Endothelial cell of umbilical vein (primary cell): ENCODE data around the gene PCDH8. TPM values are rescaled to one million over a fixed set of nuclear protein-coding genes. Genes with fewer than 3 reads are reported as not detected.

Experiments
- BruUV-seq: library from RNA; stranded (reverse); fragments of 400-500 nt; replicated peaks from 2 replicates; lab custom pipeline; 2021; lab: Mats Ljungman, UMichigan
- CTCF ChIA-PET: fragments of 300-600, 350-600 bp; sonication (Branson Sonifier 250); formaldehyde crosslinking; loops from one replicate; lab custom pipeline; 2021; ENCODE audit warnings: antibody characterized with exemption, inconsistent platforms; lab: Charles Lee
- POLR2A ChIA-PET: fragments of 300-600, 350-600 bp; sonication (Branson Sonifier 250); formaldehyde crosslinking; loops from one replicate; lab custom pipeline; 2021; ENCODE audit warnings: antibody characterized with exemption, inconsistent platforms; lab: Charles Lee
- DNase-seq: peaks from one replicate; pipeline ENCODE4 v3.0.0-alpha.2; 2011; ENCODE audit warnings: low read depth, low spot score
- FAIRE-seq: peaks from 2 replicates; lab custom pipeline; 2011; peaks lifted over from hg19 to GRCh38; lab: Jason Lieb, UNC
- H2AFZ ChIP-seq: 2 replicates; pipeline ENCODE4 v1.6.0; 2012; ENCODE audit warnings: low read depth, low read length, control low read depth, inconsistent platforms
- H3K27ac ChIP-seq: 2 replicates; pipeline ENCODE4 v1.5.1; 2011; ENCODE audit warnings: low read depth, mild to moderate bottlenecking, control low read depth, low read length, moderate library complexity; ENCODE audit not compliant: insufficient read depth
- H3K27me3 ChIP-seq, 2 experiments: 2 replicates each; pipeline versions ENCODE4 v1.6.0 to v1.6.1; 2011; ENCODE audit warnings: low read length in 2 of 2, mixed read lengths in 1 of 2; ENCODE audit not compliant: control insufficient read depth in 2 of 2, insufficient read depth in 2 of 2
- H3K36me3 ChIP-seq, 2 experiments: 2 replicates in 1 of 2; 3 replicates in 1 of 2; pipeline ENCODE4 v1.5.1; 2011; ENCODE audit warnings: low read length in 2 of 2, mild to moderate bottlenecking in 1 of 2, moderate library complexity in 1 of 2; ENCODE audit not compliant: control insufficient read depth in 2 of 2, insufficient read depth in 2 of 2; ENCODE audit errors: extremely low read depth in 1 of 2
- H3K4me1 ChIP-seq: 3 replicates; pipeline ENCODE4 v1.5.1; 2011; ENCODE audit warnings: mild to moderate bottlenecking, low read length; ENCODE audit not compliant: control insufficient read depth, insufficient read depth; ENCODE audit errors: extremely low read depth
- H3K4me2 ChIP-seq: 2 replicates; pipeline ENCODE4 v1.6.1; 2011; ENCODE audit warnings: low read length, control low read depth, mixed read lengths; ENCODE audit not compliant: insufficient read depth
- H3K4me3 ChIP-seq, 3 experiments: fragments of 200-600 bp in 1 of 3; sonication (generic), shearing (Covaris generic) in 1 of 3; replicated peaks in 1 of 3; 2 replicates each; pipeline ENCODE4 v1.5.1; 2011 to 2016; ENCODE audit warnings: control low read depth in 3 of 3, low read length in 3 of 3, mild to moderate bottlenecking in 2 of 3, inconsistent platforms in 1 of 3, low read depth in 1 of 3, moderate library complexity in 1 of 3; ENCODE audit not compliant: insufficient read depth in 1 of 3
- H3K79me2 ChIP-seq: 2 replicates; pipeline ENCODE4 v1.6.0; 2012; ENCODE audit warnings: low read length, inconsistent platforms; ENCODE audit not compliant: control insufficient read depth, insufficient read depth
- H3K9ac ChIP-seq: replicated peaks from 2 replicates; pipeline ENCODE3; 2011; ENCODE audit warnings: low read length, control low read depth; ENCODE audit not compliant: insufficient read depth; ENCODE audit errors: extremely low read depth
- H3K9me1 ChIP-seq: replicated peaks from 3 replicates; pipeline ENCODE4 v1.6.0; 2011; ENCODE audit warnings: mild to moderate bottlenecking, low read length; ENCODE audit not compliant: control insufficient read depth, insufficient read depth; ENCODE audit errors: extremely low read depth
- H3K9me3 ChIP-seq: replicated peaks from 2 replicates; pipeline ENCODE4 v1.5.1; 2012; ENCODE audit warnings: low read length, inconsistent platforms; ENCODE audit not compliant: control insufficient read depth, insufficient read depth
- H4K20me1 ChIP-seq: replicated peaks from 2 replicates; pipeline ENCODE3; 2011; ENCODE audit warnings: mild to moderate bottlenecking, low read length; ENCODE audit not compliant: control insufficient read depth, insufficient read depth; ENCODE audit errors: extremely low read depth
- CTCF ChIP-seq, 2 donors: IDR thresholded peaks; 1 replicate in 1 of 2; 2 replicates in 1 of 2; pipeline ENCODE4 v1.5.1; 2011; ENCODE audit warnings: low read length in 2 of 2, mild to moderate bottlenecking in 2 of 2, moderate library complexity in 2 of 2, control low read depth in 1 of 2, inconsistent platforms in 1 of 2, low read depth in 1 of 2; ENCODE audit not compliant: insufficient read depth in 1 of 2; ENCODE audit errors: extremely low read depth in 1 of 2
- EZH2 ChIP-seq: IDR thresholded peaks from 2 replicates; pipeline ENCODE4 v1.6.1; 2012; ENCODE audit warnings: borderline replicate concordance, low read depth, mild to moderate bottlenecking, moderate library complexity, low read length, inconsistent platforms; ENCODE audit not compliant: severe bottlenecking
- JUN ChIP-seq: IDR thresholded peaks from 2 replicates; pipeline ENCODE4 v1.6.1; 2011; ENCODE audit warnings: borderline replicate concordance, low read depth; ENCODE audit not compliant: insufficient read length, insufficient read depth
- POLR2AphosphoS5 ChIP-seq: IDR thresholded peaks from 2 replicates; pipeline ENCODE4 v1.6.1; 2012; ENCODE audit warnings: low read depth, mild to moderate bottlenecking, control low read depth, low read length, moderate library complexity; ENCODE audit not compliant: insufficient read depth
- dilution Hi-C: fragments of 300-500 bp; cut with MboI; formaldehyde crosslinking; loops from one replicate; pipeline ENCODE4 v1.15.0; 2019; ENCODE audit warnings: low sequenced_read_pairs; ENCODE audit not compliant: extremely low pct_ligation_motif_present
- intact Hi-C: fragments of 100-400 bp; cut with micrococcal nuclease; formaldehyde crosslinking; loops from one replicate; pipeline ENCODE4 v1.10.0; 2022
- polyA plus RNA-seq, 4 experiments: library from polyadenylated mRNA; depleted of rRNA in 3 of 4; stranded (reverse) in 3 of 4; unstranded in 1 of 4; fragments of >200 nt; gene quantifications; 2 replicates each; pipeline versions ENCODE4 v1.2.1 to v1.2.3, GENCODE V29; 2011 to 2012; ENCODE audit warnings: missing spikeins in 1 of 4
- total RNA-seq: library from RNA; stranded (reverse); gene quantifications from 2 replicates; pipeline ENCODE4 v1.2.3, GENCODE V29; 2021
- TF ChIP-seq, protein P1 (sequence below): IDR thresholded peaks from 2 replicates; pipeline ENCODE4 v1.6.1; 2011; ENCODE audit not compliant: insufficient read depth, insufficient read length

The PCDH8 gene
- total and polyA plus RNA-seq, 2 donors (not counting 3 experiments of a cell fraction or from before 2014, with no cell fraction given): not detected

DNA sequence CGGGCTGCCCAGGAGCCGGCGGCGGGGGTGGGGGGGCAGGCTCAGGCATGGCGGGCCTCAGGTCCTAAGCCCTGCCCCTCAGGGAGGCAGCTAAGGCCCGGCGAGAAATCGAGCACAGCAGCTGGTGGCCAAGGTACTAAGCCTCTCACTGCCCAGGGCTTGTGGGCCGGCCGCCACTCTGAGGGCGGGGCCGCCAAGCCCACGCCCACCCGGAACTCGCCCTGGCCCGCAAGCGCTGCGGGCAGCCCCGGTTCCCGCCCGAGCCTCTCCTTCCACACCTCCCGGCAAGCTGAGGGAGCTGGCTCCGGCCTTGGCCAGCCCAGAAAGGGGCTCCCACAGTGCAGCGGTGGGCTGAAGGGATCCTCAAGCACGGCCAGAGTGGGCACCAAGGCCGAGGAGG is 33.1 kb downstream of the PCDH8 start:
- POLR2A ChIA-PET: no interaction called here

DNA sequence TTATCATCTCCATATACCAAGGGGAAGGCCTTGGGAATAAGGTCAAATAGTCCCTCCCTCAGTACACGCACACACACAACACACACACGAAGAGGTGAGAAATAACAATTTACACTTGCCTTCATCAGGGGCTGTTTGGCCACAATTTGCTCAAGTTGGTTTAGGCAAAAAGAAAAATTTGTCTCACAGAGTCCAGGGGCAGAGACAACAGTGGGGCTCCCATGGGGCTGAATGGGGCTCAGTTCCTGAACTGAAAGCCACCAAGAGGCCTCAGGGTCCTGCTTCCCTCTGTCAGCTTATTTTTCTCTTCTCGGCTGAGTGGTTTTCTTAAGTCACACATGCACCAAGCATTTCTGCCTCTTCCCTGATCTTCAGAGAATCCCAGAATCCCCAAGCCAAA is 35.5 kb downstream of the PCDH8 start:
- dilution Hi-C loops: no loop called here
- H3K9me1 ChIP-seq: no peaks in the 10 kb centered on the region
- TF ChIP-seq, protein P1, sequence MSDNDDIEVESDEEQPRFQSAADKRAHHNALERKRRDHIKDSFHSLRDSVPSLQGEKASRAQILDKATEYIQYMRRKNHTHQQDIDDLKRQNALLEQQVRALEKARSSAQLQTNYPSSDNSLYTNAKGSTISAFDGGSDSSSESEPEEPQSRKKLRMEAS: no peak
- no peak for TF ChIP-seq JUN
- TF ChIP-seq POLR2AphosphoS5: no peak
- intact Hi-C loops: no loop called here
- no peaks in the 10 kb centered on the region for H4K20me1 ChIP-seq
- H3K27me3 ChIP-seq: no peaks in the 10 kb centered on the region
- no peaks in the 10 kb centered on the region for H3K79me2 ChIP-seq
- no peak overlapping the region for H2AFZ ChIP-seq
- H3K9ac ChIP-seq: no peak overlapping the region
- peaks cover 5% of the 10 kb centered on the region for H3K4me1 ChIP-seq
- no peak overlapping the region for H3K4me2 ChIP-seq
- DNase-seq (no peak), FAIRE-seq (no peak)
- BruUV-seq: no TSS peak
- H3K9me3 ChIP-seq: no peaks in the 10 kb centered on the region
- no peaks in the 10 kb centered on the region for H3K36me3 ChIP-seq
- H3K27ac ChIP-seq: no peak overlapping the region
- POLR2A ChIA-PET: no interaction called here
- no peak overlapping the region for H3K4me3 ChIP-seq
- CTCF ChIA-PET: no interaction called here

More for the DNA sequence above, 33.1 kb downstream of the PCDH8 start:
- Histone ChIP-seq H3K4me3 (no peak overlapping the region), H3K36me3 (no peaks in the 10 kb centered on the region), H3K4me2 (no peak overlapping the region), H3K79me2 (no peaks in the 10 kb centered on the region), H2AFZ (no peak overlapping the region), H4K20me1 (no peaks in the 10 kb centered on the region), H3K27ac (no peak overlapping the region), H3K27me3 (no peaks in the 10 kb centered on the region), H3K9me1 (no peaks in the 10 kb centered on the region), H3K4me1 (no peaks in the 10 kb centered on the region), H3K9me3 (no peaks in the 10 kb centered on the region), H3K9ac (no peak overlapping the region)
- intact Hi-C loops (no loop called here), dilution Hi-C loops (no loop called here)
- CTCF ChIA-PET: interaction anchor here (1.5 kb wide), 1 partner anchor 11 kb away, joined by 4 read pairs; no protein-coding TSS in a partner anchor
- no peak for TF ChIP-seq EZH2
- TF ChIP-seq CTCF (IDR thresholded peaks at IDR 0.05; ENCODE audit: extremely low read depth in 1 of 2, insufficient read depth in 1 of 2, low read depth in 1 of 2, low read length in 2 of 2): no peak
- DNase-seq (no peak), FAIRE-seq (no peak)
- no TSS peak for BruUV-seq
